ENCODE measurements around the gene PCGF3. TPM values are rescaled to one million over a fixed set of nuclear protein-coding genes. Genes with fewer than 3 reads are reported as not detected.
"Not testable (repeated sequence)": the region's sequence is repeated elsewhere in the genome, so short reads cannot be mapped to it uniquely, and the experiment has no call there.

PCGF3 gene
- total and polyA plus RNA-seq, 4 donors = 11.0 to 23.3 (median 14.3) TPM

- H3K4me3 ChIP-seq (ENCODE audit: low read depth in 1 of 3, low read length in 3 of 3) = no peak overlapping the region
- no peak overlapping the region for H3K27ac ChIP-seq (ENCODE audit: low read depth in 1 of 2, low read length in 2 of 2)
- 94% methylated on average over 6 of the region's 6 CpGs for WGBS
- peaks cover 10 to 41% (median 28%) of the 10 kb centered on the region in 4 donors for H3K4me1 ChIP-seq (ENCODE audit: control insufficient read depth in 4 of 4, insufficient read depth in 4 of 4, low read length in 3 of 4)
- H3K9me3 ChIP-seq (ENCODE audit: control insufficient read depth in 4 of 4, low read length in 3 of 4) = no peaks in the 10 kb centered on the region
- DNase-seq (ENCODE audit: low spot score) = no peak
- peaks cover 7 to 25% (median 15%) of the 10 kb centered on the region in 4 donors for H3K36me3 ChIP-seq (ENCODE audit: control insufficient read depth in 4 of 4, insufficient read depth in 3 of 4, low read depth in 1 of 4, low read length in 3 of 4)
- TF ChIP-seq, protein P1, sequence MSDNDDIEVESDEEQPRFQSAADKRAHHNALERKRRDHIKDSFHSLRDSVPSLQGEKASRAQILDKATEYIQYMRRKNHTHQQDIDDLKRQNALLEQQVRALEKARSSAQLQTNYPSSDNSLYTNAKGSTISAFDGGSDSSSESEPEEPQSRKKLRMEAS (IDR thresholded peaks at IDR 0.05) = no peak
- no peak overlapping the region for H3K9ac ChIP-seq (ENCODE audit: low read depth in 1 of 2, low read length in 2 of 2)
- no peaks in the 10 kb centered on the region for H3K27me3 ChIP-seq (ENCODE audit: control insufficient read depth in 4 of 4, insufficient read depth in 4 of 4, low read length in 3 of 4)
Measured at GRCh38 chr4:777520-778262, 72.1 kb downstream of the PCGF3 start.

GRCh38 chr4:779555-779954 lies 73.9 kb downstream of the PCGF3 start:
- peaks cover 14 to 48% (median 27%) of the 10 kb centered on the region in 4 donors for H3K4me1 ChIP-seq (ENCODE audit: control insufficient read depth in 4 of 4, insufficient read depth in 4 of 4, low read length in 3 of 4)
- TF ChIP-seq FOXA2 (IDR thresholded peaks at IDR 0.05) (no peak), HNF4G (IDR thresholded peaks at IDR 0.05) (no peak), RAD21 (IDR thresholded peaks at IDR 0.05) (no peak), JUND (IDR thresholded peaks at IDR 0.05) (no peak), REST (IDR thresholded peaks at IDR 0.05) (no peak), RXRA (IDR thresholded peaks at IDR 0.05) (no peak), ATF3 (IDR thresholded peaks at IDR 0.05) (no peak), TAF1 (conservative IDR thresholded peaks at IDR 0.05) (no peak), FOXA1 (IDR thresholded peaks at IDR 0.05) (no peak)
- TF ChIP-seq, protein P1 (IDR thresholded peaks at IDR 0.05) = no peak
- no peaks in the 10 kb centered on the region for H3K9me3 ChIP-seq (ENCODE audit: control insufficient read depth in 4 of 4, low read length in 3 of 4)
- H3K27me3 ChIP-seq (ENCODE audit: control insufficient read depth in 4 of 4, insufficient read depth in 4 of 4, low read length in 3 of 4) = no peaks in the 10 kb centered on the region
- no peak overlapping the region for H3K9ac ChIP-seq (ENCODE audit: low read depth in 1 of 2, low read length in 2 of 2)
- WGBS = 91% methylated on average over 2 of the region's 2 CpGs
- no peak overlapping the region for H3K4me3 ChIP-seq (ENCODE audit: low read depth in 1 of 3, low read length in 3 of 3)
- H3K36me3 ChIP-seq (ENCODE audit: control insufficient read depth in 4 of 4, insufficient read depth in 3 of 4, low read depth in 1 of 4, low read length in 3 of 4) = peaks cover 7 to 21% (median 11%) of the 10 kb centered on the region in 4 donors
- H3K27ac ChIP-seq (ENCODE audit: low read depth in 1 of 2, low read length in 2 of 2) = no peak overlapping the region
- DNase-seq (ENCODE audit: low spot score) = no peak

DNA sequence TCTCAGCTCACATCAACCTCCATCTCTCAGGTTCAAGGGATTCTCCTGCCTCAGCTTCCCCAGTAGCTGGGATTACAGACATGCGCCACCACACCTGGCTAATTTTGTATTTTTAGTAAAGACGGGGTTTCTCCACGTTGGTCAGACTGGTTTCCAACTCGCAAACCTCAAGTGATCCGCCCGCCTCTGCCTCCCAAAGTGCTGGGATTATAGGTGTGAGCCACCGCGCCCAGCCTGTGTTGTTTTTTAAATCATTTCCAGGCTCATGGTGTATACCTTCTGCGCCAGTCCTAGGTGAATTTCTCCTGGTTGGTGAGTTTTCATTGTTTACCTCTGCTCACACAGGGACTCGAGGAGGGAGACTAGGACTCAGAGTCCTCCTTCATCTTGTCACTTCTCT lies 74.6 kb downstream of the PCGF3 start:
- Histone ChIP-seq H3K4me1 (ENCODE audit: control insufficient read depth in 4 of 4, insufficient read depth in 4 of 4, low read length in 3 of 4) (peaks cover 14 to 48% (median 26%) of the 10 kb centered on the region in 4 donors), H3K36me3 (ENCODE audit: control insufficient read depth in 4 of 4, insufficient read depth in 3 of 4, low read depth in 1 of 4, low read length in 3 of 4) (peaks cover 3 to 18% (median 10%) of the 10 kb centered on the region in 4 donors), H3K27ac (ENCODE audit: low read depth in 1 of 2, low read length in 2 of 2) (peak overlapping the region in 1 of 2 donors; percentile 77), H3K9ac (ENCODE audit: low read depth in 1 of 2, low read length in 2 of 2) (peak overlapping the region; percentile 91 to 94), H3K4me3 (ENCODE audit: low read depth in 1 of 3, low read length in 3 of 3) (peak overlapping the region; percentile 64 to 99 (median 86))
- peak; percentile 30 for TF ChIP-seq YY1 (IDR thresholded peaks at IDR 0.05)
- 80% methylated on average over 10 of the region's 10 CpGs for WGBS
- H3K27me3 ChIP-seq (ENCODE audit: control insufficient read depth in 4 of 4, insufficient read depth in 4 of 4, low read length in 3 of 4); DNase-seq (ENCODE audit: low spot score); H3K9me3 ChIP-seq (ENCODE audit: control insufficient read depth in 4 of 4, low read length in 3 of 4): not testable (repeated sequence)
